AG09309 (cell line): ENCODE measurements around the gene UMAD1.

Experiments
- DNase-seq: peaks from one replicate; pipeline ENCODE4 v3.0.0-alpha.2; 2010; ENCODE audit warnings: low read depth
- H3K4me3 ChIP-seq: 2 replicates; pipeline ENCODE4 v1.5.1; 2011; ENCODE audit warnings: mild to moderate bottlenecking, low read depth, low read length, moderate library complexity; ENCODE audit not compliant: control insufficient read depth
- CTCF ChIP-seq: IDR thresholded peaks from 2 replicates; pipeline ENCODE4 v1.5.1; 2011; ENCODE audit warnings: mild to moderate bottlenecking, low read depth, low read length, inconsistent platforms; ENCODE audit not compliant: insufficient read depth, control insufficient read depth; ENCODE audit errors: missing control alignments

Gene UMAD1

GRCh38 chr7:7720750-7721621 is 80.4 kb downstream of the UMAD1 start:
- H3K4me3 ChIP-seq, result no peak overlapping the region
- DNase-seq, result no peak
- no peak for TF ChIP-seq CTCF

- H3K4me3 ChIP-seq, result no peak overlapping the region
- no peak for DNase-seq
- no peak for TF ChIP-seq CTCF
Observed at GRCh38 chr7:7731732-7732131, 91.2 kb downstream of the UMAD1 start.

GRCh38 chr7:7732621-7733281 is 92.2 kb downstream of the UMAD1 start:
- TF ChIP-seq CTCF, result no peak
- peak; percentile 88 for DNase-seq
- no peak overlapping the region for H3K4me3 ChIP-seq

GRCh38 chr7:7736671-7737070 is 96.1 kb downstream of the UMAD1 start:
- H3K4me3 ChIP-seq, result no peak overlapping the region
- DNase-seq, result no peak
- no peak for TF ChIP-seq CTCF

- no peak overlapping the region for H3K4me3 ChIP-seq
- no peak for TF ChIP-seq CTCF
- no peak for DNase-seq
Observed at GRCh38 chr7:7737674-7738073, 97.1 kb downstream of the UMAD1 start.

GRCh38 chr7:7738177-7738576 is 97.6 kb downstream of the UMAD1 start:
- DNase-seq, result no peak
- TF ChIP-seq CTCF, result no peak
- H3K4me3 ChIP-seq, result no peak overlapping the region

- H3K4me3 ChIP-seq, result no peak overlapping the region
- no peak for TF ChIP-seq CTCF
- DNase-seq, result no peak
Observed at GRCh38 chr7:7738622-7739021, 98.1 kb downstream of the UMAD1 start.
